Uterus (tissue), 4 donors: ENCODE measurements around the gene AK6. TPM values are rescaled to one million over a fixed set of nuclear protein-coding genes. Genes with fewer than 3 reads are reported as not detected.

Source experiments
- DNase-seq, 2 donors: peaks; one replicate each; pipeline ENCODE4 v3.0.0-alpha.2; 2019 to 2020
- H3K27ac ChIP-seq, 2 donors: fragments of 200-600 bp; sonication (generic); 1 replicate in 1 of 2; 2 replicates in 1 of 2; pipeline ENCODE4 v1.5.1; 2016 to 2018
- H3K27me3 ChIP-seq, 2 donors: fragments of 200-600 bp; sonication (generic); one replicate each; pipeline ENCODE4 v1.5.1; 2018 to 2019; ENCODE audit warnings: control low read depth in 1 of 2
- H3K36me3 ChIP-seq, 2 donors: fragments of 200-600 bp; sonication (generic); one replicate each; pipeline ENCODE4 v1.5.1; 2019; ENCODE audit warnings: control low read depth in 1 of 2
- H3K4me1 ChIP-seq, 2 donors: fragments of 200-600 bp; sonication (generic); one replicate each; pipeline ENCODE4 v1.5.1; 2018 to 2019; ENCODE audit warnings: control low read depth in 1 of 2
- H3K4me3 ChIP-seq, 2 donors: fragments of 200-600 bp; sonication (generic); 1 replicate in 1 of 2; 2 replicates in 1 of 2; pipeline ENCODE4 v1.5.1; 2018 to 2019; ENCODE audit warnings: mild to moderate bottlenecking in 1 of 2
- H3K9me3 ChIP-seq, 2 donors: fragments of 200-600 bp; sonication (generic); one replicate each; pipeline ENCODE4 v1.5.1; 2019; ENCODE audit warnings: control low read depth in 1 of 2
- CTCF ChIP-seq, 4 experiments: fragments of 200-600 bp in 2 of 4; fragments of 450-650 bp in 2 of 4; sonication (generic) in 2 of 4; IDR thresholded peaks; one replicate each; pipeline ENCODE4 v1.5.1; 2016 to 2019; ENCODE audit warnings: antibody characterized with exemption in 4 of 4, mild to moderate bottlenecking in 2 of 4, moderate library complexity in 1 of 4
- POLR2A ChIP-seq, 2 donors: fragments of 450-650 bp; IDR thresholded peaks; one replicate each; pipeline ENCODE4 v1.6.1; 2016; ENCODE audit warnings: antibody characterized with exemption in 2 of 2, mild to moderate bottlenecking in 1 of 2, moderate library complexity in 1 of 2
- intact Hi-C: fragments of 100-400 bp; cut with DNase I; formaldehyde crosslinking; loops from one replicate; pipeline ENCODE4 v1.15.1; 2023; ENCODE audit warnings: low total_unique reads
- total RNA-seq, 4 donors: library from RNA; depleted of rRNA in 3 of 4; stranded (reverse); fragments of >200 nt in 3 of 4; gene quantifications; one replicate each; pipeline versions ENCODE4 v1.1.0 to v1.2.4, GENCODE V29; 2014 to 2023
- donor health status: DM: yes; HTN: yes; CAD: no.

AK6 gene
- total RNA-seq, 4 donors from 2014 or later = 23.6 to 36.3 (median 28.2) TPM

GRCh38 chr5:69368458-69369339 is 621 bp downstream of the AK6 start:
- no peak for TF ChIP-seq CTCF (IDR thresholded peaks at IDR 0.05)
- no peak for TF ChIP-seq POLR2A (IDR thresholded peaks at IDR 0.05)
- Histone ChIP-seq H3K4me3 (peak overlapping the region; percentile 86 to 88), H3K36me3 (no peaks in the 10 kb centered on the region), H3K27me3 (no peaks in the 10 kb centered on the region), H3K4me1 (no peaks in the 10 kb centered on the region), H3K27ac (peak overlapping the region; percentile 96 to 98), H3K9me3 (no peaks in the 10 kb centered on the region)
- intact Hi-C loops = no loop called here
- peak in 1 of 2 donors; percentile 17 for DNase-seq

- H3K36me3 ChIP-seq = no peaks in the 10 kb centered on the region
- H3K9me3 ChIP-seq = no peaks in the 10 kb centered on the region
- no peak overlapping the region for H3K27ac ChIP-seq
- no peaks in the 10 kb centered on the region for H3K27me3 ChIP-seq
- intact Hi-C loops = no loop called here
- no peak for DNase-seq
- H3K4me1 ChIP-seq = no peaks in the 10 kb centered on the region
- no peak for TF ChIP-seq CTCF (IDR thresholded peaks at IDR 0.05)
- no peak for TF ChIP-seq POLR2A (IDR thresholded peaks at IDR 0.05)
- no peak overlapping the region for H3K4me3 ChIP-seq
Measured at GRCh38 chr5:69367697-69368279, 1.5 kb downstream of the AK6 start.

GRCh38 chr5:69364850-69365249 is 4.5 kb downstream of the AK6 start:
- intact Hi-C loops = no loop called here
- DNase-seq = no peak
- Histone ChIP-seq H3K9me3 (no peaks in the 10 kb centered on the region), H3K4me1 (no peaks in the 10 kb centered on the region), H3K36me3 (no peaks in the 10 kb centered on the region), H3K27me3 (no peaks in the 10 kb centered on the region), H3K4me3 (no peak overlapping the region), H3K27ac (no peak overlapping the region)
- TF ChIP-seq POLR2A (IDR thresholded peaks at IDR 0.05) (no peak), CTCF (IDR thresholded peaks at IDR 0.05) (no peak)

GRCh38 chr5:69364414-69364813 is 4.9 kb downstream of the AK6 start:
- Histone ChIP-seq H3K36me3 (no peaks in the 10 kb centered on the region), H3K4me3 (no peak overlapping the region), H3K27ac (no peak overlapping the region), H3K9me3 (no peaks in the 10 kb centered on the region), H3K27me3 (no peaks in the 10 kb centered on the region), H3K4me1 (no peaks in the 10 kb centered on the region)
- no peak for TF ChIP-seq POLR2A (IDR thresholded peaks at IDR 0.05)
- TF ChIP-seq CTCF (IDR thresholded peaks at IDR 0.05) = no peak
- no peak for DNase-seq
- intact Hi-C loops = no loop called here

GRCh38 chr5:69360442-69360841 is 8.9 kb downstream of the AK6 start:
- Histone ChIP-seq H3K9me3 (no peaks in the 10 kb centered on the region), H3K4me1 (no peaks in the 10 kb centered on the region), H3K4me3 (no peak overlapping the region), H3K27ac (no peak overlapping the region), H3K27me3 (no peaks in the 10 kb centered on the region), H3K36me3 (no peaks in the 10 kb centered on the region)
- TF ChIP-seq POLR2A (IDR thresholded peaks at IDR 0.05) = no peak
- no peak for TF ChIP-seq CTCF (IDR thresholded peaks at IDR 0.05)
- no peak for DNase-seq
- intact Hi-C loops = no loop called here
